ENCODE measurements around the gene MEF2A.

GRCh38 chr15:99562238-99562637, 3.5 kb upstream of the MEF2A start:
- TF ChIP-seq CTCF (conservative IDR thresholded peaks at IDR 0.05; ENCODE audit: low read depth, low read length) (no peak), EZH2 (IDR thresholded peaks at IDR 0.05; ENCODE audit: low read length, unreplicated experiment) (no peak), EZH2phosphoT487 (IDR thresholded peaks at IDR 0.05; ENCODE audit: borderline replicate concordance, low read length) (no peak)
